H4 (cell line): ENCODE measurements around the gene MEGF10. TPM values are rescaled to one million over a fixed set of nuclear protein-coding genes. Genes with fewer than 3 reads are reported as not detected.
A peak's percentile ranks its signal among the peaks of the same experiment; 100 is the strongest.
"Not testable (repeated sequence)": the region's sequence is repeated elsewhere in the genome, so short reads cannot be mapped to it uniquely, and the experiment has no call there.

Source experiments
- DNase-seq: peaks from one replicate; pipeline ENCODE4 v3.0.0-alpha.2; 2015; ENCODE audit warnings: low spot score
- total RNA-seq: library from RNA; depleted of rRNA; stranded (reverse); fragments of >200 nt; shearing (Covaris generic); gene quantifications from 2 replicates; pipeline ENCODE4 v1.2.3, GENCODE V29; 2014

MEGF10 gene
- total RNA-seq, 1 experiment from 2014 or later, result 0.14 TPM

GRCh38 chr5:127297348-127298035 lies 6.9 kb downstream of the MEGF10 start:
- DNase-seq, result no peak

GRCh38 chr5:127298036-127298429 lies 7.4 kb downstream of the MEGF10 start:
- no peak for DNase-seq

GRCh38 chr5:127298656-127299055 lies 8.1 kb downstream of the MEGF10 start:
- no peak for DNase-seq

- no peak for DNase-seq
Measured at GRCh38 chr5:127299678-127300077, 9.1 kb downstream of the MEGF10 start.

GRCh38 chr5:127302509-127302908 lies 11.9 kb downstream of the MEGF10 start:
- no peak for DNase-seq

GRCh38 chr5:127303404-127303803 lies 12.8 kb downstream of the MEGF10 start:
- no peak for DNase-seq

GRCh38 chr5:127305493-127305892 lies 14.9 kb downstream of the MEGF10 start:
- DNase-seq, result no peak

GRCh38 chr5:127306036-127306435 lies 15.4 kb downstream of the MEGF10 start:
- no peak for DNase-seq

- no peak for DNase-seq
Measured at GRCh38 chr5:127306647-127307046, 16.1 kb downstream of the MEGF10 start.

- no peak for DNase-seq
Measured at GRCh38 chr5:127307868-127308267, 17.3 kb downstream of the MEGF10 start.

- DNase-seq, result not testable (repeated sequence)
Measured at GRCh38 chr5:127308325-127308724, 17.7 kb downstream of the MEGF10 start.

GRCh38 chr5:127308945-127309344 lies 18.3 kb downstream of the MEGF10 start:
- DNase-seq, result no peak

GRCh38 chr5:127311349-127311748 lies 20.8 kb downstream of the MEGF10 start:
- DNase-seq, result no peak

GRCh38 chr5:127311781-127312525 lies 21.4 kb downstream of the MEGF10 start:
- DNase-seq, result no peak

- no peak for DNase-seq
Measured at GRCh38 chr5:127313379-127313778, 22.8 kb downstream of the MEGF10 start.

- DNase-seq, result peak; percentile 58
Measured at GRCh38 chr5:127313847-127314473, 23.4 kb downstream of the MEGF10 start.

- no peak for DNase-seq
Measured at GRCh38 chr5:127316011-127316410, 25.4 kb downstream of the MEGF10 start.

- not testable (repeated sequence) for DNase-seq
Measured at GRCh38 chr5:127317385-127317784, 26.8 kb downstream of the MEGF10 start.

GRCh38 chr5:127320032-127320965 lies 29.7 kb downstream of the MEGF10 start:
- DNase-seq, result peak; percentile 58

GRCh38 chr5:127321465-127321864 lies 30.9 kb downstream of the MEGF10 start:
- DNase-seq, result no peak

GRCh38 chr5:127322403-127322802 lies 31.8 kb downstream of the MEGF10 start:
- no peak for DNase-seq

- no peak for DNase-seq
Measured at GRCh38 chr5:127324756-127325155, 34.2 kb downstream of the MEGF10 start.
